AG09319 (cell line): ENCODE measurements around the gene EPHB1.
"Not testable (repeated sequence)": the region's sequence is repeated elsewhere in the genome, so short reads cannot be mapped to it uniquely, and the experiment has no call there.

Source experiments
- DNase-seq: peaks from one replicate; pipeline ENCODE4 v3.0.0-alpha.2; 2010; ENCODE audit warnings: low read depth; ENCODE audit errors: extremely low read depth
- CTCF ChIP-seq: IDR thresholded peaks from 2 replicates; pipeline ENCODE4 v1.5.1; 2011; ENCODE audit warnings: low read depth, mild to moderate bottlenecking, inconsistent platforms, low read length, moderate library complexity

The EPHB1 gene

GRCh38 chr3:135109681-135110080 is 314.6 kb downstream of the EPHB1 start:
- no peak for DNase-seq
- TF ChIP-seq CTCF = no peak

DNA sequence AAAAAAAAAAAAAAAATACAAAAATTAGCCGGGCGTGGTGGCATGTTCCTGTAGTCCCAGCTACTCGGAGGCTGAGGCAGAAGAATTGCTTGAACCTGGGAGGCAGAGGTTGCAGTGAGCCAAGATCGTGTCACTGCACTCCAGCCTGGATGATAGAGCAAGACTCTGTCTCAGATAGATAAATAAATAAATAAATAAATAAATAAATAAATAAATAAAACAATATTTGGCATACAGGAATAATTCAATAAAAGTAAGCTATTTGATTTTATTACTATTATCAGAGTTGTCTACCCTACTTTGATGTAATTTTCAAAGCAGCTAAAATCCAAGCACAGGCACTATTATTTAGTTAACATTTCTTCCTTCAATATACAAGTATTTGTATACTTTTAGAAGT is 319.5 kb downstream of the EPHB1 start:
- DNase-seq = not testable (repeated sequence)

DNA sequence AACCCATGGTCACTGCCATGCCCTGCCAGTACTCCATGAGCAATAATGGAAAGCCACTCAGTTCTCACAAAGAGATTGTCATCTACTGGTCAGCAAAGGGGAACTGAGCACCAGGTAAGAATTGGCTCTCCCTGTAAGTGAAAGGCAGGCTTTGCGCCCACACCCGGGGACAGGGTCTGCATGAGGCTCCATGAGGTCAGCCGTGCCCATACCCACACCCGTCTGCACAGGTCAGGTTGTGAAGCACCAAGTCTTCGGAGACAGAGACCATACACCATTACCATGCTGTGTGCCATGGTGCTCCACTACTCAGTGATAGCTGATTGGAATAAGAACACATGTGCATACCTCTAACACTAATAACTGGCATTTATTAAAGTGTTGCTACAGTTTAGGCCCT is 322.9 kb downstream of the EPHB1 start:
- DNase-seq = no peak
- TF ChIP-seq CTCF = no peak

DNA sequence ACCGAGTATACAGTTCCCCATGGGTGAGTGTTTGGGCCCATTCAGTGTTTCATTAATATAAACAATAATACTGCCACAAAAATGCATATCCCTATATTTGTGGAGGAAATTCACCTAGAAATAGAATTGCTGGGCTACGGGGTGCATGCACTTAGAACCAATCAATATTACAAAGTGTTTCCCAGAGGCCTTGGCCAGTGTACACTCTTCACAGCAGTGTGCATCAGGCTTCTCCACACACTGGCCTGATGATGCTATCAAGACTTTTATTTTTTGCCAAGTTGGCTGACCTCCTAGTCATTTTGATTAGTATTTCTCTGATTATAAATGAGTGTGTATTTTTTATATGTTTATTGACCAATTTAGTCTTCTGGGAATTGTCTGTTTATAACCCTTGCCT is 323.7 kb downstream of the EPHB1 start:
- TF ChIP-seq CTCF = no peak
- no peak for DNase-seq

DNA sequence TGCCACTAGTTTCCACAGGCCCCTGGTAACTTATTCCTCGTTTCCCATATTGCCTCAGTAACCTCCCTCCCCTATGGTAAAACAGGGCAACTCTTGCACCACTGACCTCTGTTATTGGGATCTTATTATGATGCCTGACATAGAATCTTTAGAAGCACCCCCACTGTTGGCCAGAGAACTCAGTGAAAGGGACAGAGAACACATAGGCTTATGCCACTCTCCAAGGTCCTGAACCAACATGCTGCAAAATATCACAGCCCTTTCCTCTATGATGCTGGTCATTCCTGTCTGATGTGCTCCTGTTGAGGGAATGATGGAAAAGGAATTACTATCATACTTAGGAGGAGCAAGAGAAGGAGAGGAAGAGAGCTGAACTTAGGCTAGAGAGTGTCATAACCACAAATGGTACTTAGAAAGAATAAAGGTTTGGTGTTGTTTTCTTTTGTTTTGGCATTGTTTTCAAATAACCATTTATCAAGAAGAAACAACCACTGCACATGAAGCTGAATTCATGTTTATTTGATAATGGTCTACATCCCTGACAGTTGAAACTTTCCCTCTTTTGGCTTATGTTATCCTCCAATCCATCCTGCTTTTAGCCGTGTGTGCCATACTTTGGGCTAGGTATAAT is 330.2 kb downstream of the EPHB1 start:
- no peak for DNase-seq
- TF ChIP-seq CTCF = no peak

DNA sequence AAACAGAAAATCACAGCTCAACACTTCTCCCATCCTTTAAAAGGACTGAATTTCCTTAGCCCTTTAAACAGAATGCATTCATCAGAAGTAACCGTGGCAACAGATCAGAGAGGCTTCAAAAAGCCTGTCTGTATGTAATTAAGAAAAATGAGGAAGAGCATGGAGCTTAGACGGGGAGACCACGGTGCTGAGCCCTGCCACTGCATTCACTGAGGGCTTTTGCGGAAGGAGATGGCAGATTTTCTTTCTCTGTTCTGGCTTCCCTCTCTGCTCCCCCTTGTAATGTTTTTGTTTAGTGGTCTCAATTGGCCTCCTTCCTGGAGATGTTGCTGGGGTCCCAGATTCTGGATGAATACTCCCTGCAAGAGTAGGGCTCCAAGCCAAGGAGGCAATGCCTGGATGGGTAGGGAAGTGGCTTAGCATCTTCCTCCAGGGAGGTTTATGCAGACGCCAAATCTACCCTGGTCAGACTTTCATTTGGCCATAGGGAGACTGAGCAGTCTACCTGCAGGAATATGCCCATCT is 332.9 kb downstream of the EPHB1 start:
- no peak for TF ChIP-seq CTCF
- DNase-seq = no peak

DNA sequence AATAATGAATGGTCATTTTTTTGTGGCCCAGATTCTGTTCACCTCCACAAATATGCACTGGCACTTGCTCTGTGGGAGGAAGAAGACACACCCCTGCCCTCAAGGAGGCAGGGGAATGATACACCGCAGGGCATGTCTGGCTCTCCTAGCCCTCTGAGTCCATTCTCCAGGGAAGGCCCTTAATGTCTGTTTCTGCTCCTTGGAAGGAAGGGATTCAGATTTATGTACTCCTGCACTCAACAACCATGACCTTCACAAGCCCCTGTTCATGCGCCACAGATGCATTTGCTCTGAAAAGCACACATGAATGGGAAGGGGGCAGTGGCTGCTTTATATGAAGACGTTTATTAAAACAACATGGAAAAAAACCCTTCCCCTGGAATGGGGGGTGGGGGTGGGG is 333.8 kb downstream of the EPHB1 start:
- DNase-seq = no peak
- TF ChIP-seq CTCF = no peak

DNA sequence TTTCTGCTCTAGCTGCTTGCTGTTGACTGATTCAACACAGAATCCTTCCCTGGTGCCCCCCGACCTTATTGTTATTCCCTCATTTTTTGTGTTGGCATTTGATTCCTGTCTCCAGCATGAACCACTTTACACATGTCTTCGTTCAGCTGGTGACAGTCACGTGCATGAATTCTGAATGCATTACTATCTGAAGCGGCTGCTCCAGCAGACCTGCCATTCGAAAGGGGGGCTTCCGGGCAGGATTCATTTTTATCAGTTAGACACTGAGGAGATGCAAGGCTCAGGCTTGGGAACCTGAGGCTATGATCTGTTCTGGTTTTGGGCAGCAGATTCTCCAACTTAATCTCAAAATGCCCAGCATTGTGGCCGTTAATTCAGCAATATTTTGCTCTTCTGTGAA is 336.2 kb downstream of the EPHB1 start:
- TF ChIP-seq CTCF = no peak
- DNase-seq = no peak
